ENCODE data around the gene FBLN2. TPM values are rescaled to one million over a fixed set of nuclear protein-coding genes. Genes with fewer than 3 reads are reported as not detected.

The FBLN2 gene
- total and polyA plus RNA-seq, 4 donors: 1.3 to 9.1 (median 4.3) TPM

GRCh38 chr3:13515786-13516759 lies 32.9 kb upstream of the FBLN2 start:
- H3K9me3 ChIP-seq (ENCODE audit: control insufficient read depth in 4 of 4, low read length in 3 of 4): peaks cover 0 to under 1% (median 0%) of the 10 kb centered on the region in 4 donors
- WGBS: 80% methylated on average over 26 of the region's 26 CpGs
- H3K9ac ChIP-seq (ENCODE audit: low read depth in 1 of 2, low read length in 2 of 2): no peak overlapping the region
- H3K4me3 ChIP-seq (ENCODE audit: low read depth in 1 of 3, low read length in 3 of 3): no peak overlapping the region
- peaks cover 0 to 9% (median 4%) of the 10 kb centered on the region in 4 donors for H3K27me3 ChIP-seq (ENCODE audit: control insufficient read depth in 4 of 4, insufficient read depth in 4 of 4, low read length in 3 of 4)
- no peak for TF ChIP-seq GABPA (IDR thresholded peaks at IDR 0.05 in 1 of 2, conservative IDR thresholded peaks at IDR 0.05 in 1 of 2)
- H3K4me1 ChIP-seq (ENCODE audit: control insufficient read depth in 4 of 4, insufficient read depth in 4 of 4, low read length in 3 of 4): no peaks in the 10 kb centered on the region
- DNase-seq (ENCODE audit: low spot score): no peak
- H3K36me3 ChIP-seq (ENCODE audit: control insufficient read depth in 4 of 4, insufficient read depth in 3 of 4, low read depth in 1 of 4, low read length in 3 of 4): no peaks in the 10 kb centered on the region
- H3K27ac ChIP-seq (ENCODE audit: low read depth in 1 of 2, low read length in 2 of 2): no peak overlapping the region

GRCh38 chr3:13516760-13517135 lies 32.2 kb upstream of the FBLN2 start:
- H3K4me1 ChIP-seq (ENCODE audit: control insufficient read depth in 4 of 4, insufficient read depth in 4 of 4, low read length in 3 of 4): no peaks in the 10 kb centered on the region
- H3K27ac ChIP-seq (ENCODE audit: low read depth in 1 of 2, low read length in 2 of 2): no peak overlapping the region
- H3K36me3 ChIP-seq (ENCODE audit: control insufficient read depth in 4 of 4, insufficient read depth in 3 of 4, low read depth in 1 of 4, low read length in 3 of 4): no peaks in the 10 kb centered on the region
- no peak for TF ChIP-seq HNF4A (conservative IDR thresholded peaks at IDR 0.05)
- TF ChIP-seq CTCF (IDR thresholded peaks at IDR 0.05; ENCODE audit: low read depth, low read length, missing input control): no peak
- no peak for TF ChIP-seq NR2F2 (IDR thresholded peaks at IDR 0.05)
- H3K9ac ChIP-seq (ENCODE audit: low read depth in 1 of 2, low read length in 2 of 2): no peak overlapping the region
- no peak overlapping the region for H3K4me3 ChIP-seq (ENCODE audit: low read depth in 1 of 3, low read length in 3 of 3)
- H3K9me3 ChIP-seq (ENCODE audit: control insufficient read depth in 4 of 4, low read length in 3 of 4): peaks cover 0 to 4% (median 0%) of the 10 kb centered on the region in 4 donors
- DNase-seq (ENCODE audit: low spot score): no peak
- peaks cover 0 to 9% (median 4%) of the 10 kb centered on the region in 4 donors for H3K27me3 ChIP-seq (ENCODE audit: control insufficient read depth in 4 of 4, insufficient read depth in 4 of 4, low read length in 3 of 4)
- WGBS: 93% methylated on average over 9 of the region's 9 CpGs

GRCh38 chr3:13517253-13517977 lies 31.5 kb upstream of the FBLN2 start:
- Histone ChIP-seq H3K27me3 (ENCODE audit: control insufficient read depth in 4 of 4, insufficient read depth in 4 of 4, low read length in 3 of 4) (peaks cover 0 to 9% (median 5%) of the 10 kb centered on the region in 4 donors), H3K36me3 (ENCODE audit: control insufficient read depth in 4 of 4, insufficient read depth in 3 of 4, low read depth in 1 of 4, low read length in 3 of 4) (no peaks in the 10 kb centered on the region), H3K27ac (ENCODE audit: low read depth in 1 of 2, low read length in 2 of 2) (no peak overlapping the region), H3K9ac (ENCODE audit: low read depth in 1 of 2, low read length in 2 of 2) (no peak overlapping the region), H3K4me1 (ENCODE audit: control insufficient read depth in 4 of 4, insufficient read depth in 4 of 4, low read length in 3 of 4) (no peaks in the 10 kb centered on the region), H3K4me3 (ENCODE audit: low read depth in 1 of 3, low read length in 3 of 3) (no peak overlapping the region), H3K9me3 (ENCODE audit: control insufficient read depth in 4 of 4, low read length in 3 of 4) (peaks cover 0 to 4% (median 0%) of the 10 kb centered on the region in 4 donors)
- DNase-seq (ENCODE audit: low spot score): no peak
- WGBS: 71% methylated on average over 18 of the region's 18 CpGs
- TF ChIP-seq FOXA1 (IDR thresholded peaks at IDR 0.05): no peak
- TF ChIP-seq HNF4G (IDR thresholded peaks at IDR 0.05): no peak
- TF ChIP-seq REST (IDR thresholded peaks at IDR 0.05): no peak
- TF ChIP-seq RXRA (IDR thresholded peaks at IDR 0.05): no peak
- TF ChIP-seq JUND (IDR thresholded peaks at IDR 0.05): no peak
- no peak for TF ChIP-seq HNF4A (conservative IDR thresholded peaks at IDR 0.05)
- no peak for TF ChIP-seq SP1 (IDR thresholded peaks at IDR 0.05)
- no peak for TF ChIP-seq GABPA (IDR thresholded peaks at IDR 0.05 in 1 of 2, conservative IDR thresholded peaks at IDR 0.05 in 1 of 2)
- no peak for TF ChIP-seq FOXA2 (IDR thresholded peaks at IDR 0.05)
- no peak for TF ChIP-seq EGR1 (IDR thresholded peaks at IDR 0.05; ENCODE audit: low read depth in 2 of 2)
- TF ChIP-seq MAX (IDR thresholded peaks at IDR 0.05): no peak
- no peak for TF ChIP-seq RAD21 (IDR thresholded peaks at IDR 0.05)
- no peak for TF ChIP-seq NR2F2 (IDR thresholded peaks at IDR 0.05)
